HEK293T (cell line): Measurements from ENCODE around the gene CDHR5.

ENCODE experiments used
- CTCF ChIA-PET: fragments of 350-600 bp; formaldehyde crosslinking; extraction: SDS; loops from one replicate; lab custom pipeline; 2021; ENCODE audit warnings: antibody characterized with exemption, inconsistent platforms; lab: Yijun Ruan, JAX
- POLR2A ChIA-PET: fragments of 350-600 bp; formaldehyde crosslinking; extraction: SDS; loops from one replicate; lab custom pipeline; 2020; ENCODE audit warnings: antibody characterized with exemption, inconsistent platforms; lab: Yijun Ruan, JAX
- DNase-seq: peaks from one replicate; pipeline ENCODE4 v3.0.0; 2012; ENCODE audit warnings: mixed read lengths; ENCODE audit errors: extremely low spot score
- ARNT ChIP-seq: fragments of 450-650 bp; IDR thresholded peaks from 2 replicates; pipeline ENCODE4 v1.6.1; 2017; ENCODE audit warnings: mild to moderate bottlenecking
- BHLHE40 ChIP-seq: fragments of 450-650 bp; IDR thresholded peaks from 2 replicates; pipeline ENCODE4 v1.6.1; 2016; ENCODE audit warnings: mild to moderate bottlenecking, moderate library complexity, borderline replicate concordance
- CTBP1 ChIP-seq: fragments of 450-650 bp; IDR thresholded peaks from 2 replicates; pipeline ENCODE4 v1.6.1; 2016; ENCODE audit warnings: borderline replicate concordance
- ELF4 ChIP-seq: fragments of 450-650 bp; IDR thresholded peaks from 2 replicates; pipeline ENCODE4 v1.6.1; 2017; ENCODE audit warnings: antibody characterized with exemption
- FOXA1 ChIP-seq: fragments of 450-650 bp; IDR thresholded peaks from 2 replicates; pipeline ENCODE4 v1.6.1; 2016; ENCODE audit warnings: mild to moderate bottlenecking
- FOXK2 ChIP-seq: fragments of 450-650 bp; IDR thresholded peaks from 2 replicates; pipeline ENCODE4 v1.6.1; 2016; ENCODE audit warnings: mild to moderate bottlenecking
- FOXM1 ChIP-seq: fragments of 450-650 bp; IDR thresholded peaks from 2 replicates; pipeline ENCODE4 v1.6.1; 2017; ENCODE audit warnings: mild to moderate bottlenecking, borderline replicate concordance
- HDGF ChIP-seq: fragments of 450-650 bp; IDR thresholded peaks from 2 replicates; pipeline ENCODE4 v1.6.1; 2017; ENCODE audit warnings: antibody characterized with exemption, borderline replicate concordance
- L3MBTL2 ChIP-seq: fragments of 450-650 bp; conservative IDR thresholded peaks from 2 replicates; pipeline ENCODE4 v1.6.1; 2016; ENCODE audit warnings: mild to moderate bottlenecking
- LEF1 ChIP-seq: fragments of 450-650 bp; IDR thresholded peaks from 2 replicates; pipeline ENCODE4 v1.6.1; 2017; ENCODE audit warnings: mild to moderate bottlenecking, borderline replicate concordance
- NFRKB ChIP-seq: fragments of 450-650 bp; IDR thresholded peaks from 2 replicates; pipeline ENCODE4 v1.6.1; 2016; ENCODE audit warnings: mild to moderate bottlenecking, moderate library complexity
- PKNOX1 ChIP-seq: fragments of 450-650 bp; IDR thresholded peaks from 2 replicates; pipeline ENCODE4 v1.6.1; 2016
- SP1 ChIP-seq: fragments of 450-650 bp; IDR thresholded peaks from 2 replicates; pipeline ENCODE4 v1.6.1; 2017
- SUZ12 ChIP-seq: fragments of 450-650 bp; IDR thresholded peaks from 2 replicates; pipeline ENCODE4 v1.6.1; 2016; ENCODE audit warnings: mild to moderate bottlenecking
- TARDBP ChIP-seq: fragments of 450-650 bp; IDR thresholded peaks from 2 replicates; pipeline ENCODE4 v1.6.1; 2016
- ZNF384 ChIP-seq: fragments of 450-650 bp; IDR thresholded peaks from 2 replicates; pipeline ENCODE4 v1.6.1; 2016

Gene CDHR5

DNA sequence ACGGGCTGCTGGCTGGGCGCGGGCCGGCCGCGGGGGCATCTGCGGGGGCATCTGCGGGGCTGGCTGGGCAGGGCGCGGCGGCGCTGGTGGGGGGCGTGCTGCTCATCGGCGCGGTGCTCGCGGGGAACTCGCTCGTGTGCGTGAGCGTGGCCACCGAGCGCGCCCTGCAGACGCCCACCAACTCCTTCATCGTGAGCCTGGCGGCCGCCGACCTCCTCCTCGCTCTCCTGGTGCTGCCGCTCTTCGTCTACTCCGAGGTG is 12.5 kb upstream of the CDHR5 start:
- TF ChIP-seq FOXM1 (no peak), ELF4 (no peak), L3MBTL2 (no peak), PKNOX1 (no peak), ARNT (no peak), NFRKB (no peak), SP1 (no peak), TARDBP (no peak), CTBP1 (no peak), BHLHE40 (no peak), ZNF384 (no peak), HDGF (no peak), LEF1 (no peak)
- DNase-seq: no peak
- CTCF ChIA-PET: no interaction called here
- POLR2A ChIA-PET: no interaction called here

- no peak for TF ChIP-seq L3MBTL2
- TF ChIP-seq ZNF384: no peak
- TF ChIP-seq LEF1: no peak
- no peak for TF ChIP-seq FOXA1
- TF ChIP-seq CTBP1: no peak
- no peak for TF ChIP-seq FOXM1
- no peak for TF ChIP-seq SP1
- no peak for TF ChIP-seq TARDBP
- TF ChIP-seq FOXK2: no peak
- TF ChIP-seq SUZ12: no peak
- TF ChIP-seq PKNOX1: no peak
- TF ChIP-seq ARNT: no peak
- TF ChIP-seq BHLHE40: no peak
- no peak for TF ChIP-seq NFRKB
- no peak for TF ChIP-seq ELF4
- no peak for TF ChIP-seq HDGF
- ChIA-PET CTCF (interaction anchor here (0.6 kb wide), 1 partner anchor 57 kb away, joined by 3 read pairs; no protein-coding TSS in a partner anchor), POLR2A (no interaction called here)
- DNase-seq: no peak
Measured at GRCh38 chr11:636511-637332, 12.0 kb upstream of the CDHR5 start, which contains the start of gene DRD4. Gene DRD4, plus strand, starts transcription at chr11:637269. Its CDS starts 36 bp downstream, at chr11:637305.

DNA sequence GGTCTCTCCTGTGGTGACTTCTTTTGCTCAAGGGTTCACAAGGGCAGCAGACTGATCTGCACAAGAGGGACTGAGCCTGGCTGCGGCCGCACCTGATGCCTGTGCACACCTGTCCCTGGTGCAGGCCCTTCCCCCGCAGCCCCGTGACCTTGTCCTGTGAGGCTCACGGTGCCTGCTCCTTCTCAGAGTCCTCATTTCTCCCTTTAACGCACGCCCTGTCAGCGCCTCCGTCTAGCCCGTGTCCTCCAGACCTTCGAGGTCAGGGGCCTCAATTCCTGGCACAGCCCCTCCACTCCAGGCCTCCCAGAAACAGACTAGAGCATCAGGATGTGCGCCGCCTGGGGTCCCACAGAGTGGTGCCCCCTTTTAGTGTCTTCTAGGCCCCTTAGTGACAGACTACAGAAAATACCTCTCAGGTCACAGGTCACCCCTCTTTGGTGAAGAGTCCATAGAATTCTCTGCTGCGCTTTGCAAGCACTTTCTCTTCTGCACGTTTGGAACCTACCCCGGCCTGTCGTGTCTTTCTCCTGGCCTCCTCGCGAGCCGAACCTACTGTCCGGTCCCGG is 11.3 kb upstream of the CDHR5 start:
- TF ChIP-seq CTBP1: no peak
- TF ChIP-seq SP1: no peak
- TF ChIP-seq FOXM1: no peak
- TF ChIP-seq SUZ12: no peak
- TF ChIP-seq ARNT: no peak
- no peak for TF ChIP-seq LEF1
- TF ChIP-seq PKNOX1: no peak
- TF ChIP-seq ELF4: no peak
- CTCF ChIA-PET: interaction anchor here (0.6 kb wide), 1 partner anchor 58 kb away, joined by 3 read pairs; no protein-coding TSS in a partner anchor

GRCh38 chr11:630871-631270 is 6.1 kb upstream of the CDHR5 start:
- TF ChIP-seq SP1 (no peak), PKNOX1 (no peak), BHLHE40 (no peak)
- ChIA-PET POLR2A (no interaction called here), CTCF (no interaction called here)
- no peak for DNase-seq

More for the DNA sequence above, 11.3 kb upstream of the CDHR5 start:
- DNase-seq: no peak
- POLR2A ChIA-PET: no interaction called here

- TF ChIP-seq HDGF (no peak), L3MBTL2 (no peak), ARNT (no peak), NFRKB (no peak), PKNOX1 (no peak), SP1 (no peak), ZNF384 (no peak)
- ChIA-PET CTCF (no interaction called here), POLR2A (no interaction called here)
- no peak for DNase-seq
Measured at GRCh38 chr11:629237-629583, 4.5 kb upstream of the CDHR5 start.
